ENCODE data around the gene CMTM3.

Gene CMTM3

DNA sequence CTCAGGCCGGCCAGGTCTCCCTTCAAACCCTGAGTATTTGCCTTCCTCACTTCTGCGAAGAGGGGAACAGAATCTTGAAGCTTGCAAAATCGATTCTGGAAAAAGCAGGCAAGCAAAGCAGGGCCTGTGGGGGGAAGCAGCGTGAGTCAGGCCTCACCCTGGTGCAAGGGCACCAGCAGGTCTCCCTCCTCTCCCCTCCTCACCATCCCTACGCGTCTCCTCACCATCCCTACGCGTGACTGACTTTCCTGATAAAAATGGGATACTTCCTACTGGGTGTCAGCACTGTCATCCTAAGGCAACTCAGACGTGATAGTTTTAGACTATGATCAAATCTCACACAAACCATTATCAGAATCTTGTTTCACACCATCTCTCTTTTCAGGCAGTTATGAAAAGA lies 12.1 kb downstream of the CMTM3 start:
- no peak for DNase-seq (ENCODE audit: low spot score)
- TF ChIP-seq, protein P1, sequence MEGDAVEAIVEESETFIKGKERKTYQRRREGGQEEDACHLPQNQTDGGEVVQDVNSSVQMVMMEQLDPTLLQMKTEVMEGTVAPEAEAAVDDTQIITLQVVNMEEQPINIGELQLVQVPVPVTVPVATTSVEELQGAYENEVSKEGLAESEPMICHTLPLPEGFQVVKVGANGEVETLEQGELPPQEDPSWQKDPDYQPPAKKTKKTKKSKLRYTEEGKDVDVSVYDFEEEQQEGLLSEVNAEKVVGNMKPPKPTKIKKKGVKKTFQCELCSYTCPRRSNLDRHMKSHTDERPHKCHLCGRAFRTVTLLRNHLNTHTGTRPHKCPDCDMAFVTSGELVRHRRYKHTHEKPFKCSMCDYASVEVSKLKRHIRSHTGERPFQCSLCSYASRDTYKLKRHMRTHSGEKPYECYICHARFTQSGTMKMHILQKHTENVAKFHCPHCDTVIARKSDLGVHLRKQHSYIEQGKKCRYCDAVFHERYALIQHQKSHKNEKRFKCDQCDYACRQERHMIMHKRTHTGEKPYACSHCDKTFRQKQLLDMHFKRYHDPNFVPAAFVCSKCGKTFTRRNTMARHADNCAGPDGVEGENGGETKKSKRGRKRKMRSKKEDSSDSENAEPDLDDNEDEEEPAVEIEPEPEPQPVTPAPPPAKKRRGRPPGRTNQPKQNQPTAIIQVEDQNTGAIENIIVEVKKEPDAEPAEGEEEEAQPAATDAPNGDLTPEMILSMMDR (IDR thresholded peaks at IDR 0.05; ENCODE audit: extremely low read depth, insufficient read depth, missing control alignments) = no peak
- in situ Hi-C loops (cut with MboI; ENCODE audit: low pct_unique_long_range_greater_than_20kb, low sequenced_read_pairs, unreplicated experiment) = no loop called here

DNA sequence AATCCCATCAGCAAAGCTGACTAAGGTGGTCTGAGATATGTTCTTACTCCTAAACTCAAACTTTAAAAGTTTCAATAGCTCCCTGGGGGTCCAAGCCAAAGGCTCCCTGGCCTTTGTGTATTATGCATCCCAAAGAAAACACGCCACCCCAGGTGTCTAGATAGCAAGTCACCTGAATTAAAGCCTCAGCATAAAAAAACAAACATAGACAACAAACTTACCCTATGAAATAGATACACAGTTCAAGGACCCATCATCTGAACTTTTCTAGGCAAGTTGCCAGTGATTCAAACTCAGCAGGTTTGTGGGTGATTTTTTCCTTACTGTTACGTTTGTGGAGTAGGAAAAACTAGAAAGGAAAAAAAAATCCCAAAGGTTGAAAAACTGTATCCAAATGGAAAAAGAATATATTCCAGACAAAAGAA lies 12.5 kb downstream of the CMTM3 start:
- in situ Hi-C loops (cut with MboI; ENCODE audit: low pct_unique_long_range_greater_than_20kb, low sequenced_read_pairs, unreplicated experiment) = no loop called here
- no peak for DNase-seq (ENCODE audit: low spot score)
- TF ChIP-seq, protein P1 (IDR thresholded peaks at IDR 0.05; ENCODE audit: extremely low read depth, insufficient read depth, missing control alignments) = no peak

DNA sequence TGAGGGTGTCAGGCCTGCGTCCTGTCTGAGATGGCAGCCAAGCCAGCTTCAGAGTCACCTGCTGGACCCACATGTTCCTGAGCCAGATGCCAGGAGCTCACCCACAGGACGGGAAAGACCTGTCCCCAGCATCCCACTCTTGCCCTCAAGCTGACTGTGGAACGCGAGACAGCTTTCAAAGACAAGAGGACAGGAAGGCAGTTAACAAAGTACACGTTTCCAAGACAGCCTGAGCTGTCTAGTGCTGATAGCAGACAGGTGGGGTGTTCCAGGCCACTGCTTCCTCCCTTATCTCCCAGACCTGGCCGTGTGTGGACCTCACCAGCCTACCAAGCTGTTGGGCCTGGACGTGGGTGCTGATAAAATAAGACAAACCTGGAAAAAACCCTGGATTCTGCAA lies 13.2 kb downstream of the CMTM3 start:
- in situ Hi-C loops (cut with MboI; ENCODE audit: low pct_unique_long_range_greater_than_20kb, low sequenced_read_pairs, unreplicated experiment) = no loop called here
- DNase-seq (ENCODE audit: low spot score) = no peak
- TF ChIP-seq, protein P1 (IDR thresholded peaks at IDR 0.05; ENCODE audit: extremely low read depth, insufficient read depth, missing control alignments) = no peak

DNA sequence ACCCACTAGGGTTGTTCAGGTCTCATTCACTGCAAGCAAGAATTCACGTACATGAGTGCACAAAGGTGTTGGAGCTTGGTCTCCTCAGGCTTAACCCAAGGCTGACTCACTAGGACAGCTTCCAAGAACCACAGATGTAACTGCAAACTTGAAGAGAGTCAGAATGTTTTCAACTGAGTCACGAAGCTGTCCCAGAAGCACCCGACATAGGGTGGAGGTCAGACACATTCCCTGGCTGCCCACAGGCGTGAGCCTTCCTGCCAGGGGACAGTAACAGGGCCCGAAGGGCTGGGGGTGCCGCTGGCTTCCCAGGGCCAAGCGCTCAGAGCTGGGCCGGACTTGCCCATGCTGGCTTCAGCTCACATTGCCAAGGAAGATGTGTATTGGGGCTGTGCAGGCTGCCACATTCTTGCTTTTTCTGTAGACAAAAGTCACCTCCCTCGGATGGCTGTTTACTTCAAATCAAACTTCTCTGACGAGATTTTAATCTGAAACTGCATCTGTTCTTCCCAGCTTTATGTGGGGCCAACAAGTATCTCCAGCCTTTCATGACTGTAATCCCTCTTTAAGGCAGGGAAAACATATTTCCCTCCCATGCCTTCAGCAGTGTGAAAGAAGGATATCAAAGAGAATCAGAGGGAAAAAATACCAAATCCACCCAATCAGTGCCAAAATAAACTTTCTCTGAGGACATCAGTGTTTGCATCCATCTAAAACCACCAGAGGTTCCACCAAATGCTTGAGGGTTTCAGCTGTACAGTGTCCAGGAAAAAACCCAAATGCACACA lies 14.3 kb downstream of the CMTM3 start:
- TF ChIP-seq, protein P1 (IDR thresholded peaks at IDR 0.05; ENCODE audit: extremely low read depth, insufficient read depth, missing control alignments) = no peak
- no peak for DNase-seq (ENCODE audit: low spot score)
- in situ Hi-C loops (cut with MboI; ENCODE audit: low pct_unique_long_range_greater_than_20kb, low sequenced_read_pairs, unreplicated experiment) = no loop called here

DNA sequence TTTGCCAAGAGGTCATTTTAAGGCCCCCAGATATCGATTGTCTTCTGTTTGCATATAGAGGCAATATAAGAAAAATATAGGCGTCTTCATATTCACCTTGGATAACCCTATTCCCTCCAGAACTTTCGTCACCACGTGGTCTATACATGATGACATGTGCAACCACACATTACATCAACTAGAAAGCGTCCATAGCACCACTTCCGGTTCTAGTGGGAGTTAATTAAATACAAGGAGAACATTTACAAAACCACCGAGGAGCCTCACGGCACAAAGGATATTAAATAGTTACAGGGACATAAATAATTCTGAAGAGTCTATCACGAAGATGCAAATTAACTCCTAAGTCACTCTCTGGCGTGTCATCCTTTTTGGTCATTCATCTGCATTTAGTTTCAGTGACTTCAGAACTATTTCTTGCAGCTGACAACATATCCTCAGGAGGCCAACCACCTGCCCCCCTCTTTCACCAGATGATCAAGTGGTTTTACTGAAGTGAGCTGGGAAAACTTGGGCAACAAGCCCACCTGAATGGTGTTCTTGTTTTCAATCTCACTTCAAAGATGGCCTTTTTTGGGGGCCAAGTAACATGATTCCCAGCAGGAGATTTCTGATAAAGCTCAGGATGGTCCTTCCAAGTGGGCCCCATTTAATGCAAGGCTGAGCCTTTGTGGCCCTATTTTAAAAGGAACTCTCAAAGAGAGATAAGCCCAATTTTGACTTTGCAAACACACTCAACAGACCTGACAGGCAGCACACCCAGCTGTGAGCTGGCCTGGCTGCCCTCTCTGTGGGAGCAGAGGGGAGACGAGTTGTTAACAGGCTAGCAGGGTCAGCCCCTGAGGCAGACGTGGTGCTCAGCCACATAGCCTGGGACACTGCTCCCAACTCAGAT lies 15.3 kb downstream of the CMTM3 start:
- TF ChIP-seq, protein P1 (IDR thresholded peaks at IDR 0.05; ENCODE audit: extremely low read depth, insufficient read depth, missing control alignments) = no peak
- peak; percentile 65 for DNase-seq (ENCODE audit: low spot score)
- in situ Hi-C loops (cut with MboI; ENCODE audit: low pct_unique_long_range_greater_than_20kb, low sequenced_read_pairs, unreplicated experiment) = no loop called here

DNA sequence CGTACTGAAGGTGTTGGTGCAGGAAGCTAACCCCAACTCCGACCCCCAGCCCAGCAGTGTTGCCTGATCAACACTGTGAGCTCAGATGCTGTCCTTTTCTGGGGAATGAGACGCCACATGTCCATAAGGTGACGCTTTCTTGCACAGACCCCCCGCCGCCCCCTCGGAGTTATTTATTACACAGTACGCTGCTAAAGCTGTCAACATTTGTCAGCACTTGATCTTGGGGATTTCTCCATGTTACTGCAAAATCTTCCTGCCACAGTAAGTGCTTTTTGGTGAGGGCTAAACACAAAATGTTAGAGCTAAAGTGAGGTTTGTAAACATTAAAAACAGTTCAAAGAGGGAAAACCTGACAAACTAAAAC lies 15.9 kb downstream of the CMTM3 start:
- in situ Hi-C loops (cut with MboI; ENCODE audit: low pct_unique_long_range_greater_than_20kb, low sequenced_read_pairs, unreplicated experiment) = no loop called here
- TF ChIP-seq, protein P1 (IDR thresholded peaks at IDR 0.05; ENCODE audit: extremely low read depth, insufficient read depth, missing control alignments) = no peak
- DNase-seq (ENCODE audit: low spot score) = no peak
